Spleen (tissue), 7 donors: ENCODE data around the gene PMF1.

Source experiments
- CTCF ChIP-seq, 11 experiments: fragments of 200-600 bp in 7 of 11; fragments of 450-650 bp in 4 of 11; sonication (generic) in 4 of 11; IDR thresholded peaks in 8 of 11; conservative IDR thresholded peaks in 3 of 11; 1 replicate in 7 of 11; 2 replicates in 4 of 11; pipeline versions ENCODE4 v1.4.0 to v1.8.0; 2016 to 2021; ENCODE audit warnings: antibody characterized with exemption in 11 of 11, inconsistent platforms in 4 of 11, mild to moderate bottlenecking in 1 of 11
- POLR2A ChIP-seq, 3 donors: fragments of 450-650 bp; IDR thresholded peaks; one replicate each; pipeline ENCODE4 v1.5.1; 2017; ENCODE audit warnings: antibody characterized with exemption in 3 of 3, mild to moderate bottlenecking in 1 of 3
- POLR2AphosphoS5 ChIP-seq, 3 donors: sonication (generic); formaldehyde crosslinking; IDR thresholded peaks; one replicate each; pipeline ENCODE4 v1.5.1; 2017; ENCODE audit warnings: antibody characterized with exemption in 3 of 3
- donor health status: DM: no; HTN: no; CAD: no; lungs with moderate emphysema.
- donor health status: DM: no; HTN: no; CAD: no.
- donor health status: DM: no; HTN: no; CAD: no.

DNA sequence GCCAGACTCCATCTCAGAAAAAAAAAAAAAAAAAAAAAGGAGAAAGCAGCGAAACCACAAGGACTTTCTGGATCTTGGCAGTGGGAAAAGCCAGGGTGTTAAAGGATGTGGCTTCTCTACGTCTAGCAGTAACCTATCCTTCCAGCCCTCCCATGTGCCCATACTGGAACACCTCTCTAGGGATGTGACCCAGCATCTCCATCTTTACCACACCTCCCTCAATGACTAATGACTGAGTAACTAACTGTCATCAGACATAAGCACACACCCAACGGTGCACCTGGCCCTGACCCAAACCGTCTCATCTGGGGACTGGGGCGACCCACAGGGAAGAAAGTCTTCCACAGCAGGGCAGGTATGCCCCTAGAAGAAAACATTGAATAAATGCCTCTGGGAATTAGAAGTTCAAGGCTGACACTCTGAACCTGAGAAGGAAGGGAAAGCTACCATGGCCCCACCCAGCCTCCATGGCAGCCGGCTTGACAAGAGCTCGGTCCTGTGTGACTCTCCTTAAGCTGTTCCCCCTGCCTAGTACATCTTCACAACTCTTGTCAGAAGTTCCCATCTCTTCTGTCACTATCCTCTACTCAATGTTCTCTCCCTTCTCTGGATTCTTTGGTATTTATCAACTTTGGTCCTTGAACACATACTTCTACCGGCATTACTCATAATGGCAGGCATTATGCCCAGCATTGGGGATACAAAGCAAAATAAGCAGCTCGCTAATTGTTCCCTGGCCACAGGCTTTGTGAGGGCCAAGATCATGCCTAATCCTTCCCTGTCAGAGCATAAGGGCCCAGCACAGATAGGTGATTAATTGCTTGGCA lies 49.9 kb downstream of the PMF1 start:
- TF ChIP-seq CTCF (IDR thresholded peaks at IDR 0.05 in 8 of 11, conservative IDR thresholded peaks at IDR 0.05 in 3 of 11) (no peak), POLR2A (IDR thresholded peaks at IDR 0.05) (no peak), POLR2AphosphoS5 (IDR thresholded peaks at IDR 0.05) (no peak)
